GM23338 (cell line): ENCODE data around the gene PRSS23. TPM values are rescaled to one million over a fixed set of nuclear protein-coding genes. Genes with fewer than 3 reads are reported as not detected.

Source experiments
- ATAC-seq: fragments of 200-7000 bp; cut with Tn5 transposase; 3 replicates; pipeline ENCODE4 v1.9.1; 2020
- DNase-seq: peaks from one replicate; pipeline ENCODE4 v3.0.0-alpha.2; 2015; ENCODE audit warnings: low spot score
- H2AFZ ChIP-seq: fragments of 200-600 bp; sonication (generic); 2 replicates; pipeline ENCODE4 v1.8.0; 2016; ENCODE audit warnings: antibody characterized with exemption, mild to moderate bottlenecking, moderate library complexity
- H3F3A ChIP-seq: fragments of 200-600 bp; sonication (generic); replicated peaks from 2 replicates; pipeline ENCODE4 v1.8.0; 2017; ENCODE audit warnings: antibody characterized with exemption, mixed run types, low read depth
- H3K27ac ChIP-seq: fragments of 200-600 bp; sonication (generic); 2 replicates; pipeline ENCODE4 v1.6.1; 2016; ENCODE audit warnings: low read depth
- H3K27me3 ChIP-seq: fragments of 200-600 bp; sonication (generic); 2 replicates; pipeline ENCODE4 v1.8.0; 2016; ENCODE audit warnings: mild to moderate bottlenecking, mixed run types, moderate library complexity; ENCODE audit not compliant: insufficient read depth
- H3K36me3 ChIP-seq: fragments of 200-600 bp; sonication (generic); 2 replicates; pipeline ENCODE4 v1.8.0; 2016; ENCODE audit warnings: mild to moderate bottlenecking; ENCODE audit not compliant: insufficient read depth
- H3K4me1 ChIP-seq: fragments of 200-600 bp; sonication (generic); 2 replicates; pipeline ENCODE4 v1.8.0; 2016; ENCODE audit warnings: mild to moderate bottlenecking, moderate library complexity; ENCODE audit not compliant: insufficient read depth
- H3K4me2 ChIP-seq: fragments of 200-600 bp; sonication (generic); 2 replicates; pipeline ENCODE4 v1.7.1; 2017; ENCODE audit warnings: mixed run types
- H3K4me3 ChIP-seq: fragments of 200-600 bp; sonication (generic); 2 replicates; pipeline ENCODE4 v1.6.1; 2016; ENCODE audit warnings: mixed run types
- H3K79me2 ChIP-seq: fragments of 200-600 bp; sonication (generic); replicated peaks from 2 replicates; pipeline ENCODE4 v1.8.0; 2017; ENCODE audit warnings: mild to moderate bottlenecking; ENCODE audit not compliant: insufficient read depth
- H3K9me2 ChIP-seq: fragments of 200-600 bp; sonication (generic); 2 replicates; pipeline ENCODE4 v1.8.0; 2017; ENCODE audit not compliant: insufficient read depth
- H4K20me1 ChIP-seq: fragments of 200-600 bp; sonication (generic); replicated peaks from 2 replicates; pipeline ENCODE4 v1.8.0; 2017; ENCODE audit warnings: mild to moderate bottlenecking; ENCODE audit not compliant: insufficient read depth
- H3K27ac Mint-ChIP-seq: 2 replicates; pipeline ENCODE4 v1.8.0; 2020; ENCODE audit warnings: inconsistent platforms, mild to moderate bottlenecking, moderate library complexity, mixed read lengths
- H3K27me3 Mint-ChIP-seq: 3 replicates; pipeline ENCODE4 v1.8.0; 2022; ENCODE audit warnings: low read depth, mild to moderate bottlenecking, moderate library complexity, mixed read lengths, inconsistent platforms; ENCODE audit not compliant: insufficient read depth, poor library complexity
- H3K36me3 Mint-ChIP-seq: 3 replicates; pipeline ENCODE4 v1.8.0; 2021; ENCODE audit warnings: low read depth, mild to moderate bottlenecking, inconsistent platforms, moderate library complexity, mixed read lengths
- H3K4me1 Mint-ChIP-seq: 3 replicates; pipeline ENCODE4 v1.8.0; 2020; ENCODE audit warnings: mild to moderate bottlenecking, inconsistent platforms, mixed read lengths
- H3K4me3 Mint-ChIP-seq: 3 replicates; pipeline ENCODE4 v1.8.0; 2021; ENCODE audit warnings: moderate library complexity, mild to moderate bottlenecking, inconsistent platforms, mixed read lengths
- H3K9me3 Mint-ChIP-seq: 3 replicates; pipeline ENCODE4 v1.8.0; 2020; ENCODE audit warnings: moderate library complexity, mild to moderate bottlenecking, inconsistent platforms, mixed read lengths
- CREB1 ChIP-seq: fragments of 250-450 bp; sonication (Bioruptor Pico); IDR thresholded peaks from 2 replicates; pipeline ENCODE4 v1.5.0; 2020; ENCODE audit warnings: low read depth, mild to moderate bottlenecking, moderate library complexity
- CTCF ChIP-seq, 2 experiments: fragments of 200-600 bp in 1 of 2; sonication (generic) in 1 of 2; conservative IDR thresholded peaks; 2 replicates each; pipeline versions ENCODE4 v1.5.1 to v1.6.1; 2016 to 2017; ENCODE audit warnings: antibody characterized with exemption in 2 of 2, low read depth in 2 of 2, mild to moderate bottlenecking in 2 of 2, moderate library complexity in 1 of 2
- ETS1 ChIP-seq: IDR thresholded peaks from 2 replicates; pipeline ENCODE4 v1.6.1; 2016; ENCODE audit warnings: antibody characterized with exemption
- EZH2 ChIP-seq: fragments of 200-600 bp; sonication (generic); IDR thresholded peaks from one replicate; pipeline ENCODE4 v1.8.0; 2017; ENCODE audit warnings: antibody characterized with exemption, mild to moderate bottlenecking, low read depth; ENCODE audit not compliant: unreplicated experiment
- EZH2phosphoT487 ChIP-seq: fragments of 200-600 bp; sonication (generic); IDR thresholded peaks from one replicate; pipeline ENCODE4 v1.8.1; 2018; ENCODE audit warnings: antibody characterized with exemption; ENCODE audit not compliant: unreplicated experiment
- NANOG ChIP-seq: IDR thresholded peaks from 2 replicates; pipeline ENCODE4 v1.6.1; 2016; ENCODE audit warnings: antibody characterized with exemption, borderline replicate concordance
- REST ChIP-seq: IDR thresholded peaks from one replicate; pipeline ENCODE4 v1.6.1; 2018; ENCODE audit warnings: antibody characterized with exemption; ENCODE audit not compliant: unreplicated experiment
- STAT1 ChIP-seq: IDR thresholded peaks from one replicate; pipeline ENCODE4 v1.6.1; 2016; ENCODE audit warnings: antibody characterized with exemption; ENCODE audit not compliant: unreplicated experiment
- ZNF462 ChIP-seq: fragments of 250-450 bp; sonication (Bioruptor Pico); IDR thresholded peaks from 2 replicates; pipeline ENCODE4 v1.5.0; 2020; ENCODE audit warnings: mild to moderate bottlenecking, moderate library complexity
- polyA plus RNA-seq: library from polyadenylated mRNA; unstranded; fragments of >200 nt; fragmentation: Nextera tagmentation; extraction: Ambion mirVana; gene quantifications from 2 replicates; pipeline ENCODE4 v1.2.1, GENCODE V29; 2016
- total RNA-seq: library from RNA; depleted of rRNA; stranded (reverse); fragments of >200 nt; shearing (Covaris generic); gene quantifications from 2 replicates; pipeline ENCODE4 v1.2.3, GENCODE V29; 2014

The PRSS23 gene
- total and polyA plus RNA-seq, 2 experiments from 2014 or later: 3.9 to 4.7 TPM

DNA sequence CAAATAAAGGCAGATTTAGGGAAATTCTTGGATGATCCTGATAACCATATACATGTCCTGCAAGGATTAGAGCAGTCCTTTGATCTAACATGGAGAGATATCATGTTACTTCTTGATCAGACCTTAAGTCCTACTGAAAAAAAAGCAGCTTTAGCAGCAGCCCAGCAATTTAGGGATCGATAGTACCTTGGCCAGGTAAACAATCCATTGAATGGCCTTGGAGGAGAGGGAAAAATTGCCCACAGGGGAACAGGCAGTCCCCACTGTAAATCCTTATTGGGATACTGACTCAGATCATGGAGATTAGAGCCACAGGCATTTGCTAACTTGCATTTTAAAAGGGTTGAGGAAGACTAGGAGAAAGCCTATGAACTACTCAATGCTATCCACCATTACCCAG lies 47.8 kb downstream of the PRSS23 start:
- no peaks in the 10 kb centered on the region for H3K36me3 Mint-ChIP-seq
- H3K4me2 ChIP-seq: no peak overlapping the region
- ATAC-seq: no peak
- H3F3A ChIP-seq: no peaks in the 10 kb centered on the region
- no peaks in the 10 kb centered on the region for H3K27me3 Mint-ChIP-seq
- no peaks in the 10 kb centered on the region for H3K79me2 ChIP-seq
- H3K27me3 ChIP-seq: no peaks in the 10 kb centered on the region
- H3K9me3 Mint-ChIP-seq: peaks cover 3% of the 10 kb centered on the region; the same call in 1 of the 3 replicates
- H3K9me2 ChIP-seq: no peaks in the 10 kb centered on the region; the same call in 1 of the 2 replicates
- H2AFZ ChIP-seq: no peak overlapping the region
- H4K20me1 ChIP-seq: no peaks in the 10 kb centered on the region
- H3K4me3 Mint-ChIP-seq: no peak overlapping the region
- no peaks in the 10 kb centered on the region for H3K4me1 ChIP-seq
- no peak for DNase-seq
- no peak overlapping the region for H3K27ac ChIP-seq
- H3K36me3 ChIP-seq: no peaks in the 10 kb centered on the region
- H3K4me1 Mint-ChIP-seq: peaks cover 7% of the 10 kb centered on the region; the same call in 2 of the 3 replicates
- H3K4me3 ChIP-seq: no peak overlapping the region
- H3K27ac Mint-ChIP-seq: no peak overlapping the region
- TF ChIP-seq CTCF (conservative IDR thresholded peaks at IDR 0.05; ENCODE audit: low read depth in 2 of 2) (no peak), CREB1 (CRISPR knock-in tag) (no peak), ZNF462 (CRISPR knock-in tag) (no peak), NANOG (no peak), EZH2phosphoT487 (no peak), EZH2 (no peak), REST (no peak), ETS1 (no peak), STAT1 (no peak)
